HG03066 (cell line): ENCODE measurements around the gene SARDH.

Experiments
- ATAC-seq: cut with Tn5 transposase; IDR thresholded peaks from one replicate; pipeline ENCODE4 v1.9.1; 2021; ENCODE audit warnings: low read depth; ENCODE audit not compliant: unreplicated experiment

The SARDH gene

DNA sequence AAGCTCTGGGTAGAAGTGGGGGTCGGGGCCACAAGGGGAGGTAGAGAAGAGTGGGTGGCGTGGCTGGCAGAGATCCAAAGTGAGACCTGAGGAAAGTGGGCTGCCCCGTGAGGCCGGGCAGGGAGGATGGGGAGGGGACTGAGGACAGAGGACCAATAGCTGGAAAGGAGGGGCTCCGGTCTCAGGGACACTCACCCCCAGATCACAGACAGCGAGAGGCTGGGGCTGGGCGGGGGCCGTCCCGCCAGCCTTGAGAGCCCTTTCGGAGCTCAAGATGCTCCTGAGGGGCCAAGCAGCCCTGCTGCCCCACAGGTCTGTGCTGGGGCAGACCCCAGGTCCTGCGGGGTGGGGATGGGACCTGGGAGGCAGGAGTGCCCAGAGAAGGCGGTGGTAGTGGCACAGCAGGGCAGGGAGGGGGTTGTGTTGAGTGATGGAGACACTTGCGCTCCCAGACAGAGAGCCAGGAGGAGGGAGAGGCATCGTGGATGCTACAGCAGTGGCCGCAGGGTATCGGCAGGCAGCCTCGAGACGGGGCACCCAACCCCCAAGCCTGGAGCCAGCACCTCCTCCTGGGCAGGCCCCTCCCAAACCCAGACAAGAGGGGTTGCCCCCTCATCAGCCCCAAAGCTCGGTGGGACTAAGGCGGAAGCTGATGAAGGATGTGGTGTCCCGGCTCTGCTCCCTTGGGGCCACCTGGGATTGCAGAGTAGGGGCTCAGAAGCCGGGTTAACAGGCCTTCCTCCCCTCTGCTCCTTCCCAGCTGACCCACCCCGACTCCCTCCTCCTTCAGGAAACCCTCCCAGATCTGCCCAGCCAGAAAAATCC lies 3.4 kb downstream of the SARDH start:
- ATAC-seq, result no peak

DNA sequence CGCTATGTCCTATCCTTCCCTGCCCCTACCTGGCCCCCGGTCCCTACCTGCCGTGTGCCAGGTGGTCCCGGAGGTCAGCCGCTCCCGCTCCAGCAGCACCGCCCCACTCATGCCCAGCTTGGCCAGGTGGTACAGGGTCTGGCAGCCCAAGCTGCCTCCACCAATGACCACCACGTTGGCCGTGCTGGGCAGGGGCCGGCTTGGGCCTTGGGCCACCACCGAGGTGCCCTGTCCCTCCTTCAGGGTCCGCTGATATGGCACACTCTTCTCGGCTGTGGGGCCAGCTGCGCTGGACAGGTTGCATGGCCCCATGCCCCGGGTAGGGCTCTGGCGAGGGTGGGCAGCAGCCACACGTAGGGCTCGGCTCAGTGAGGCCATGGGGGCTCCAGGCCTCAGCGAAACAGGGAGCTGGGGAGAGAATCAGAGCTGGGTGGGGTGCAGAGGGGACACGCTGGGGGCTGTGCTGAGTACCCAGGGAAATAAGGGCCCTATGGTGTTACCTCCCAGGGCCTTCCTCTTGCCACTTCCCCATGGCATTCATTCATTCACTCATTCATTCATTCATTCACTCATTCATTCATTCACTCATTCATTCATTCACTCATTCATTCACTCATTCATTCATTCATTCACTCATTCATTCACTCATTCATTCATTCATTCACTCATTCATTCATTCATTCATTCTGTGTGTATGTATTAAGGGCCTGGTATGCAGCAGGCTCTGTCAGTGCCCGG lies 4.2 kb downstream of the SARDH start:
- ATAC-seq, result no peak

DNA sequence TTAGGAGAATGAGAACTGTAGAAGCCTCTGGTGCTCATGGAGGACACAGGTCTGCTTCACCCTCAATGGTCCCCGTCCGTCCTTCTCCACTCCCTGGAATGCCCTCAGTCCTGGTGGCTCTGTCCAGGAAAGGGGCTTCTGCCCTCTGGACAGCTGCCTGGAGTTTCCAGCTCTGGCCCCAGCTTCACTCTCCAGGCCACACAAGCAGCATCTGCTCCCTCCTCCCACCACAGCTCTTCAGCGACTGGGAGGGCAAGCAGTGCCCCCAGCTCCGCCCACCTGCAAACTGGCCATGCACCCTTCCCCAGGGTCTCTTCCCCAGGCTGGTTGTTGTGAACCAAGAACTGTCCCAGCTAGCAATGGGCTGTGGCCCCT lies 4.7 kb downstream of the SARDH start:
- ATAC-seq, result no peak

DNA sequence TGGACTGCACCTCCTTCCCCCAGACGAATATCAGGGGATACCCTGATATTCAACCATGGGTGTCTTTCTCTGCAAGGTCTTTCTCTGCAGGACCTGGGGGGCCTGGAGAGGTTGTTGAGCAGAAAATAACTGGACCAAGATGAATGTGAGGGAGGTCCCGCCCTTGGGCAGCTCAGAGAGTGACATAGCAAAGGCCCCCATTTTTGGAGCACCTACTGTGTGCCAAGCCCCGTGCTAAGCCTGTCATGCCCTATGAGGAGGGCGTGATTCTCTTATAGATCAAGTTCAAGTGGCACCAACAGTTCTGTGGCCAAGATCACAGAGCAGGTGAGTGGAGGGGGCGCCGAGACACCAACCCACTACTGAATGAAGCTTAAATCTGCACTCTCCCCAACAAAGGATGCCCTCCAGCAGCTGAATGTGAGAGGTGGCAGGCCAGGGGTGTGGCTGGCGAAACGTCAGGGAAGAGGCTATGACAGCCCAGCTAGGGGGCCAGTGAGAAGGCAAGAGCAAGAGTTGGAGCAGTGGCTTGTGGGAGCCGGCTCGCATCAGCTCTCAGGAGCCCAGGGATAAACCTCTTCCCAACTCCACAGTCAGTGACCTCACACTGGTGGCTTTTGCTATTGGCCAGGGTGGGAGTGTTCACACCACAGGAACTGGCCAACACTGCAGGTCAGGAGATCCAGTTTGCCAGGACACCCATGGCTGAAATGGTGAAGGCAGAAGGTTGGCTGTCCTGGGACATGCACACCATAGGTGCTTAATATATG lies 5.3 kb downstream of the SARDH start:
- ATAC-seq, result no peak

DNA sequence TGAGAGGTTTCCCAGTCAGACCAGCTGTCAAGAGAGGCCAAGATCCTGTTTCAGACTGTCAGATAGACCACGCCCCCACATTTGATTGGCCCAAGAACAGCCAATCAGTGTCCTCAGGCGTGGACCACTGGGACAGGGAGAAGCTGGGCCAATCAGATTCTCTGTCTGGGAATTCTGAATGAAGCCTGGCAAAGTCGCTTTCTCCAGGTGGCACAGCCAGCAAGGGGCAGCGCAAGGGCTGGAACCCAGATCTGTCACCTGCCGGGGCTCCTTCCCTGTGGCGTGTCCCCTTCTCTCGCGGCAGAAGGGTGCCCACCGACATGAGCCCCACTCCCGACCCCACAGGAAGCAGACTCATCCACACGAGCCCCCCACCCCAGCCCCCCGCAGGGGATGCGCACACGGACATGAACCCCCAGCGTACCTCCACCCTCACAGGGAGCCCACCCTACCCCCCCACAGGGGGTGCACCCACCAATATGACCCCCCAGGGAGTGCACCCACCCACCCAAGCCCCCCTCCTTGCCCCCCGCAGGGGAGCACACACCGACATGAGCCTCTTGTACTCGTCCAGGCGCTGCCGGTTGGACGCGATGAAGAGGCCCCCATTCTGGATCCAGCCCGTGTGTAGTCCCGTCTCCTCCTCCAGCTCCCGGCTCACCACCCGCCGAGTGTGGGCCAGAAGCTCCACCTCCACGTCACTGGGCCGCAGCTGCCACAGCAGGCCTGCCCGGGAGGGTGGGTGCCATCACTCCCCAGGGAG lies 6.1 kb downstream of the SARDH start:
- no peak for ATAC-seq

DNA sequence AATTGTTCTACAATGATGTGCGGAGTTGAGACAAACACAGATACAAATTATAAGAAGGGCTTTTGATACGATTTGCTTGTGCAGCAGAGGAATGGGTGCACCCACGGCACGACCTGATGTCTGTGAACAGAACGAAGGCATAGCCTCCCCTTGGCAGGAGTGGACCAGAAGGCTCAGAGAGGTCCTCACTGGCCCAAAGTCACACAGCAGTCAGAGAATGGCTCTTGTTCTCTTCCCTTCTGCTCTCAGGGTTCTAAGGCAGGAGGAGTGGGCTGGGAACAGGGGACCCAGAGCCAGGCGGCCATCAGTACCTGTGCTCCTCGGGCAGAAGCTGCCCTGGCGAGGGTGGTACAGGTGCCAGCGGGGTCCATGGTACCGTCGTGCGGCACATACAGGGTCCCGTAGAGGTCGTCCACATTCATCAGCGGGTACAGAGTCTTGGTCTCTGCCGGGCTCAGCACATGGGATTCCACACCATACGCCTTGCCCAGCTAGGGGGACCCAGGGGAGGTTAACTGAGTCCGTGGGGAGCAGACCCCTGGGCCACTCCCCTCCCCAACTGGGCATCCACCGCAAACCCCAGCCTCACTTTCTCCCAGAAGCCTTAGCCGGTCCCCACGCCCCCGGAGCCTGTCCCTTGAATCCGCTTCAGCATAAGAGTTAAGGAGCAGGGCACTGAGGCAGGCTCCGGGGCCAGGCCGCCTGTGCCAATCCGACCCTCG lies 7.0 kb downstream of the SARDH start:
- ATAC-seq, result no peak

DNA sequence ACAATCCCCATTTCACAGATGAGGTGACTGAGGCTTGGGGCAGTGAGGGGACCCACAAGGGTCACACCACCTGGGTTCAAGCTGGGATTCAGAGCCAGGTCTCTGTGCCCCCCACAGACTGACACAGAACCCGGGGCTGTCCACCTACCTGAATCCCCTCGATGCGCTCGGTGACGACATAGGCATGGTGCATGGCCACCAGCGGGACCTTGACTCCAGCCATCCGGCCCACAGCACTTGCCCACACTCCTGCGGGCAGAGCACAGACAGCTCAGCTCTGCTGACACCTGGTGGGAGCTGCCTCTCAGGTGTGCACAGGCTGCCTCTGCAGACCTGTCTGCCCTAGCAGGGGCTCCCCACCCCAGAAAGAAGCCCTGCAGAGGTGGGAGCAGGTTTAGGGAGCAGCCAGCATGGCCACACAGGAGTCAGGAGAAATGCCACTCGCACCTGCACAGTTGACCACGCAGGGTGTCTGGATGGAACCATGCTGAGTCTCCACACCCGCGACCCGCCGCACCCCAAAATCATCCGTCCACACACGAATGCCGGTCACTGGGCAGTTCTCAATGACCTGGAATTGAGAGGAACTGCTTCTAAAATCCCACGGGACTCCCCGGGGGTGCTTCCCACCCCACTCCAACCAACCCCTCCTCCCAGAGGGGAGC lies 8.4 kb downstream of the SARDH start:
- ATAC-seq, result no peak

DNA sequence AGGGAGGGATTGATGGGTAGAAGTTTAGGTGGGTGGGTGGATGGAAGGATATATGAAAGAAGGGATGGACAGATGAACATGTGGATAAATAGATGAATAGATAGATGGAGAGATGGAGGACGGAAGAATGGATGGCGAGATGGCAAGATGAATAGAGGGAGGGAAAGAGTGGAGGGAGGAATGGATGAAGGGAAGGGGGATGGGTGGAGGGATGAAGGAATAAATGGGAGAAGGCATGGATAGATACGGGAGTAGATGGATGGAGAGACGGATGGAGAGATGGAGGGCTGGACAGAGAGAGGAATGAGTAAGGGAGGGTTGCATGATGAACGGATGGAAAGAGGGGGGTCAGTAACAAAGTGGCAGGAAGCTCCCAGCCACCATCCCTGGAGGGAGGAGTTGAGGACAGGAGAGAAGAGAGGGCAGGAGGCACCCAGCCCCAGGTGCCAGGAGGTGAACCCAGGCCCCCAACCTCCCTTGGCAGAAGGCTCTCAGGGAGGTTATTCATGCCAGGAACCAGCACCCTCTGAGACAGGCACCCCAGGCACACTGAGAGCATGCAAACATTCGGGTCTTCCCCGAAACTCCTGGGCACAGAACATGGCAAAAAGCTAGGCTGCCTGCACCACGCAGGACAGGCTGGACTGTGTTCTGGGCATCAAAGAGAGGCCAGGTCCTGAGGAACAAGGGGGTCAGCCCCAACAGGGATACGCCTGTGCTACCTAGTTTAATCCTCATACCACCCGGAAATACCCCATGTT lies 9.1 kb downstream of the SARDH start:
- no peak for ATAC-seq

DNA sequence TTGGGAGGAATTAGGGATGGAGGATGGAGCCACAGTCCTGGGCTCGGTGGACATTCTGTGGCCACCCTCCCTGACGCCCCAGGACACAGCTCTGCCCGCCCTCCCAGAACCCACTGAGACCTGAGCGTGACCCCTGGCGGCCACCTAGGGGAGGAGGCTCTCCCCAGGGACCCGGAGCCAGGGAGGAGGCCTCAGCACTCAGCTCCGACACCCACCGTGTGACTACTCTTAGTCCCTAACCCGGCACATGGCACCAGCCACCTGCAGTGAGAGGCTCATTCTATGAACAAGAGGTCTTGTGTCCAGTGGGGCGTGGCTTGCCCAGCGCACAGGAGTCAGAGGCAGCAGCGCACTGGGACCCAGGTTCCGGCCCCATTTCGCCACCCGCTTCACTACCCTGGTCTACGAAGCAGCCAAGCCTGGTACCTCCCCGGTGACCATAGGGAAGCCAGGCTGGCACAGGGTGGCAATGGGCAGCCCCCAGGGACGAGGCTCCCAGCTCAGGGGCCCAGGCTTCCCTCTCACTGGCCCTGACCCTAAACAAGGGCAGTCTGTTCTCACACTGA lies 10.2 kb downstream of the SARDH start:
- ATAC-seq, result no peak

DNA sequence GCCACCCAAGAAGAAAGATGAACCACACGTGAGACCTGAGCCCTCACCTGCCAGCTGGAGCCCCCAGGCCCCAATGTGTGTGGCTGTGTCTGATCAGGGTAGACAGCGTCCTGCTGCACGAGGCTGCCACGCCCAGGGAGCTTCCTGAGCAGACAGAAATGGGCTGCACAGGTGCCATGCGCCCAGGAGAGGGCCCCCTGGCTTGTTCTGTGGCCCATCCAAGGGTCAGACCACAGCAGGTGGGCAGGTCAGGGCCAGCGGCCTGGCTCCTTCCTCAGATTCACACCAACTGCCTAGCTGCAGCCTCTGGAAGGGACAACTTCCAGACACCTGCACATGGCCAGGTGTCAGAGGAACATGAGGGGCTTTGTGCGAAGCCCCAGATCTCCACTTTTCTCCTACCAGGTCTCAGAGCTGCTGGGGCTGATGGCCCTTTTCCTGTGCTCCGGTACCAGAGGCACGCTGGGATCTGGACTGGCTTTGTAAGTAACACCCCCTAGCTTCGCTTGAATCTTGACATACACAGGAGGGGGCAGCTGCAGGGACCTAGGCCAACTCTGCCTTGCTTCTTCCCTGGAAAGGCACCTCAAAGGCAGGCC lies 10.8 kb downstream of the SARDH start:
- ATAC-seq, result no peak

DNA sequence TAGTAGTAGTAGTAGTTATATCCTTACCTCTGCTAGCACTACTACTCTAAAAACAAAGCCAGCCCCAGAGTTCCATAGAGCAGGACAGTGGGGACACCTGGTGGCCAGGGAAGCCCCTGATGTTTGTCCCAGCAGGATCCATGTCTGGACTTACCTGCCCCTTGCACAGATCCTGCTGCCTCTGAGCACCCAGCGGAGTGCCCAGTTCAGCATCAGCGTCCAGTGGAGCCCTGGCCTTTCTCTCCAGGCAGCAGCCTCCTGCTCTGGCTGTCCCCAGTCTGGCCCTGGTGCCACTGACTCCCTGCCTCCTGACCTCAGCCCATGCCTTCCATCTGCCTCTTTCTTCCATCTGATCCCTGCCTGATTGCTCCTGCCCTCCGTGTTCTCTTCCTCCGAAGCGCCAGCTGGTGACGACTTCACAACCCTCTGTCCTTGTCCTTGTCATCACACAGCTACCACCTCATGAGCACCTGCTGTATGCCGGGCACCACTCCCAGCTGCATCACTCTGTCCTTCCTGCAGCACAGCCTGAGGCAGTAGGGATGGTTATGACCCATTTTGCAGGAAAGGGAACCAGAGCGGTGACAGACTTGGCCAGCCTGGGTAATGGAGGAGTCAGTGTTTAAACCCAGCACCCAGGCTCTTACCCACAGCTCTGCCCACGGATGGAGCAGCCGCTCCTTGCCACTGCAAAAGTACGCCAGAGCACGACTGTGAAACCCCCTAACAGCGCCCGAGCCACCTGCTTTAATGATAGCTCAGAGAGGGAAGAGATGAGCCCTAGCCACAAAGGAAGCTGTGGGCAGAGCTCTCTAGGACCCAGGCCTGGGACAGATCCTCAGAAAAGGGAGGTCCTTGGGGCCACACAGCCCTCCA lies 11.5 kb downstream of the SARDH start:
- no peak for ATAC-seq

DNA sequence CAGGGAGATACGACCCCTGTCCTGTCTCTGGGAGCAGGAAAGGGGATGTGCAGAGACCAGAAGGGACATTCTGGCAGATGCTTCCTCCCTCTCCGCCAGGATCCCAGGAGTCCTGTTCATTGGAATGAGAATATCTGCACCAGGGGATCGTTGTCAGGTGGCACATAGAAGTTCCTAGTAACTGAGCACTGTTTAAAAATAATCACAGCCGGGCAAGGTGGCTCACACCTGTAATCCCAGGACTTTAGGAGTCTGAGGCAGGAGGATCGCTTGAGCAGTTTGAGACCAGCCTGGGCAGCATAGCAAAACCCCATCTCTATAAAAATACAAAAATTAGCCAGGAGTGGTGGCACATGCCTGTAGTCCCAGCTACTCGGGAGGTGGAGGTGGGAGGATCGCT lies 12.3 kb downstream of the SARDH start:
- ATAC-seq, result no peak

DNA sequence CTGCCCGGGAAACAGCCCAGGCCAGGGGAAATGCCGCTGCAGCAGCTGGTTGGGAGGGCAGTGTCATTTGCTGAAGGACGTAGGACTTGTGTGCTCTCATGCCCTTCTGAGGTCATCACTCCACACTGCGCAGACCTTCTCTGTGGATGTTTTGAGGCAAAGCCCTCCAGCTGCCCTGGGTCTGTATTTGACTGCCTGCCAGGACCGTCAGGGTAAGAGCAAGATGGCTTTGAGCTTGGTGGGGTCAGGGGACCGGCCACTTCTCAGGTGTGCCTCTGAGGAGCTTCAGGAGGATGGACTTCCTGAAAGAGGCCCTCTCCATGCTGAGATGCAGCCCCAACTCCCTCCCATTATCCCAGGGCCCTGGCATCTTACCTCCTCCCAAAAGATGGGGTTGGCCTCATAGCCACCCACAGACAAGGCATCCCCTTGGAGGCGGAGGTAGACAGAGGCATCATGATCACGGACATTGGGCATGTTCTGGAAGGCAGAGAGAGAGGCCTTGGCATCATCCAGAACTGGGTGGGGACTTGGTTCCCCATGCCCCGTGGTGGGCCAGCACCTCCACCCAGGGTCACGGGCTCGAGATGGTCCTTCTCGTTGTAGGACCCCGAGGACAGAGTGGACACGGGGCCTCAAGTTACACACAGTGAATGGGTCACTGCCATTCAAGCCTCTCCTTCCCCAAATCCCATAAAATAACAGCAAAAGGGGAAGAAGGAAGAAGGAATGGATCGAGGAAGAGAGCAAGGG lies 19.4 kb downstream of the SARDH start:
- ATAC-seq, result no peak

DNA sequence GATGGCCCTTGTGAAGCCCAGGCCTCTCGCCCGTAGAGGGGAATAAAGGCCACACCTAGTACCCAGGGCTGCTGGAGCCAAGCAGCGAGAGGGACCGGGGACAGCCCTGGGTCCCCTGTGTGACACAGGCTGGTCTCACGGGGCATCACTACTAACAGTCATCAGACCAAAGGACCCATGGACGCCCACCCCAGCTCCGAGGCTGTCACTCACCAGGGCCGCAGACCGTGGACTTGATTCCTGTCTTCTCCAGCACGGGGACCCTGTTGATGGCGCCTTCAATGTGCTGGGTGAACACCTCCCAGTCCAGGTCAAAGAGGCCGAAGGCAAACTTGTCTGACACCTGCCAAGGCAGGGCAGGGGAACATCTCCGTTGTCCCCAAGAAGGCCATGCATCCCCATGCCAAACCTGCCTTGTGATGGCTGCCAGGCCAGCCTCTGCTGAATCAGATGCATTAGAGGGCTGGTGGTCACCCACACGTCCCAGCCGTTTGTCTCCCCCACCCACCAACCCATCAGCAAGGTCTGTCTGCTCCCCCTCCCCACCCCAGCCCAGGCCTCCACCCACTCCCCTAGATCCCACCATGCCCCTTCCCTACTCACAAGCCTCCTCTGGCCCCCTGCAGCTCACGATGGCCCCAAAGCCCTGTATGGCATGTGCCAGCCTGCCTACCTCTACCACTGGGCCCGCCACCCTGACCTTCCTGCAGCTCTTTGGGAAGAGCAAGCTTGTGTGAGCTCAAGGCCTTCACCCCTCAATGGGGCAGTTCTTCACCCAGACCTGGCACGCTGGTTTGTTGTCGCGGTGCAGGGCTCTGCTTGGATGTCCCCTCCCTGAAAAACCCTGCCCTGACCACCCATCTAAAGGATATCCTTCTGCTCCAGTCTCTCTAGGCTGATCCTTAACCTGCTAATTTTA lies 20.8 kb downstream of the SARDH start:
- no peak for ATAC-seq

DNA sequence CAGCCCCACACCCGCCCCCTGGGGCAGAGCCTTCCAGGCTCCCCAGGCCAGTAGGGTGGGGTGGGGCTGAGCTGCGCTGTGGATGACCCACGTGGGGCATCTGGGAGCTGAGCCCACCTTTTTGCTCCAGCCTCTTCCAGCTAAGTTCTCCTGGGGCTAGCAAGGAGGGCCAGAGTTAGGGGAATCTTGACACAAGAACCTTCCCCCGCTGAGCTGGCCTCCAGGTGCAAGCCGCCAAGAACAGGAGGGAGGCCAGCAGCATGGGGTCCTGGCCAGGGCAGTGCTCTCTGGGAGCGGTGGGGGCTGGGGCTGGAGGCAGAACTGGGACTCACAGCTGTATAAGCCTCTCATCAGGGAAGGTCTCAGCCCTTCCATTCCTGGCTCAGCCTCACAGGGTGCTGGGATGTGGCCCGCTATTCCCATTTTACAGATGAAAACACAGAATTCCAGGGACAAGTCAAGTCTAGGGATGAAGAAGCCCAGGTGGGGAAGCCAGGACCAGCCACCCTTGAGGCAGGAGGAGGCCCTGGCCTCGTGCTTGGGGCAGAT lies 21.5 kb downstream of the SARDH start:
- ATAC-seq, result no peak
